SK-MEL-5 (cell line): ENCODE results near the gene LGALS4. TPM values are rescaled to one million over a fixed set of nuclear protein-coding genes. Genes with fewer than 3 reads are reported as not detected.

Experiments
- DNase-seq: peaks from one replicate; pipeline ENCODE4 v3.0.0-alpha.2; 2016; ENCODE audit warnings: low read depth, low spot score
- in situ Hi-C: cut with HindIII; loops from 2 replicates; pipeline ENCODE4 v1.10.0; 2016; ENCODE audit warnings: low sequenced_read_pairs, high pct_unique_total_duplicates, low pct_unique_long_range_greater_than_20kb
- total RNA-seq: library from RNA; depleted of rRNA; stranded (reverse); fragments of >200 nt; shearing (Covaris generic); gene quantifications from 2 replicates; pipeline ENCODE4 v1.2.3, GENCODE V29; 2014

Gene LGALS4
- total RNA-seq, 1 experiment from 2014 or later, result not detected

DNA sequence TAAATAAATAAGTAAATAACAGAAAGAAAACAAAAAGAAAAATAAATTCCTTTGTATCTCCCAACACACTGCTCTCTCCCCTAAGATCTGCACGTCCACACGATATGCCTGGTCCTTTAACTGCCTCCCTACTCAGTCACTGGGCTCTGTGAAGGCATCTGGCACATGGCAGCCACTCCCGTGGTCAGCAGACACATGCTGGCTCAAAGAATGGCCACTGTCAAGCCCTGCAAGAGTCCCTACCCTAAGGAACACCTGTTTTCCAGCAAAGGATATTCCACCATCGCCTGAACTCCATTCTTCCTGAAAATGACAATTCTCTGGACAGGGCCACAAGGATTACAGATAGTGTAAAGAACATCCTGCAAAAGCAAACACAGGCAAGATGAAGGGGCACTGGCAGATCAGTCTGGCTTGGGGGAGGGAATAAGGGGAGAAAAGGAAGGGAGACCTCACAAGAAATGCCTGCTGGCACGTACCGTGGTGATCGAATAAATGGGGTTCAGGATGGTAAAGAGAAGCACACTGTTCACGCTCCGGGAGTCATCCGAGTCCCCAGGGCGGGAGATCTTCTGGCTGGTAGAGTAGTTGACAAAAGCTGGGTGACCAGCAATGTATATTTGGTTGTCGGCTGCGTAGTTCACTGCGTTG, 32.8 kb upstream of the LGALS4 start:
- in situ Hi-C loops, result no loop called here

DNA sequence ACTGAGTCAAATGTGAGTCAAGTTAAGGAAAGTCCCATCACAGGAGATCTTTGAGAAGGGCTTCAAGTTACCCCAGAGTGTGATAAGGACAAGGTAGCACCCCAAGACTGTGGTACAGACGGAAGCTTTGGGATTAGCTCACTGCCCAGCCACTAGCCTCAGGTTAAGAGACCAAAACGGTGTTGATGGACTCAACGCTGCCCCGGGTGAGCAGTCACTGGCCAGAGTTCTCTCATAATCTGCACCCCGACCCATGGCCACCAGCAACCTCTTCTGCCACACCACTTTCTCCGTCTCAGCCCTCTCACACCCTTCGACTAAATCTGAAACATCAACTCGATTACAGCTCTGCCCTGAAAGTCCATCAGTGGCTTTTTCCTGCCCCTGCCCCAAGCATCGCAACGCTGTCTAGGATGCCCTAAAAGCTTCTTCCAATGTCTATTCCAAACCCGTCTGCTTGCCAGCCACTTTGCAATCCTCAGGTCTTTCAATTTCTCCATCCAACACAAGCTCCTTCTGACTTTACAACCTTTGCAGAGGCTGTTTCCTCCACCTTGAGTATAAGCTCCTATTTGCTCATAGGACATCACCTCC, 31.4 kb upstream of the LGALS4 start:
- in situ Hi-C loops, result no loop called here
- no peak for DNase-seq

More for the DNA sequence above, 32.8 kb upstream of the LGALS4 start:
- no peak for DNase-seq

GRCh38 chr19:38843175-38843758, 30.5 kb upstream of the LGALS4 start:
- DNase-seq, result no peak
- in situ Hi-C loops, result no loop called here

GRCh38 chr19:38842439-38843174, 29.9 kb upstream of the LGALS4 start:
- in situ Hi-C loops, result no loop called here
- DNase-seq, result no peak

- no peak for DNase-seq
- in situ Hi-C loops, result no loop called here
Measured at GRCh38 chr19:38841787-38842438, 29.2 kb upstream of the LGALS4 start.

- DNase-seq, result no peak
- in situ Hi-C loops, result no loop called here
Measured at GRCh38 chr19:38841180-38841766, 28.5 kb upstream of the LGALS4 start.

- no peak for DNase-seq
- in situ Hi-C loops, result no loop called here
Measured at GRCh38 chr19:38840583-38840968, 27.8 kb upstream of the LGALS4 start.

- in situ Hi-C loops, result no loop called here
- no peak for DNase-seq
Measured at GRCh38 chr19:38839816-38840582, 27.3 kb upstream of the LGALS4 start.

- in situ Hi-C loops, result no loop called here
- DNase-seq, result no peak
Measured at GRCh38 chr19:38838986-38839761, 26.4 kb upstream of the LGALS4 start.

DNA sequence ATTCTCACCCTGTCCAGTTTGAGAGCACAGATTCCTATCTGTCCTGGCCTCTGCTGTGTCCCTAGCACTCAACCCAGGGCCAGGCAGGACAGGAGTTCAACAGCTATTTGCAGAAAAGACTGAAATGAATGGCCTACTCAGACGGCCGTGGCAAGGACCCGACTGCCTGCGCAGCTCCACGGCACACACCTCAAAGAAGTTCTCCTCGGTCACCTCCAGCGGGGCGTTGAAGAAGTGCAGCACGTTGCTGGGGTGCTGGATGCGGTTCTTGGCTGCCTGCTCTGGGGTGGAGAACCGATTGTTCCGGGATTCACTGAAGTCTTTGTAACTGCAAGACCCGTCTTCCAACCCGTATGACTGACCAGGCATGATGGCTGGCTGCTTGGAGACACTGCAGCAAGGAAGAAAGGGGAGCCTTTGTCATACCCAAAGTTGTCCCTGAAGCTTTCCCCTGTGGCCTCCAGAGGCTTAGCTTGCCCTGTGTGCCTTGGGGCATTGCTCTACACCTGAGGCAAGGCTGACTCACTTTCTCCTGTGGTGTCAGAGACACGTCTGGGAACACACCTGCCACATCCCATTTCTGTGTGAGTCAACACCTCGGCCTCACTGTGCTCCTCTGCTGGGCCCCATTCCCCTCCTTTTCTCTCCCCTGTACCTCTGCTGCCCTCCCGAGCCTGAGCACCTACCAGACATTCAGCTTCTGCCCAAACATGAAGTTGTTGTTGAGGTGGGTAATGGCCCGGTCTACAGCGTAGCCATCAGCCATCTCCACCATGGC, 25.7 kb upstream of the LGALS4 start:
- no peak for DNase-seq
- in situ Hi-C loops, result no loop called here

- DNase-seq, result no peak
- in situ Hi-C loops, result no loop called here
Measured at GRCh38 chr19:38837656-38838121, 24.9 kb upstream of the LGALS4 start.

- in situ Hi-C loops, result no loop called here
- no peak for DNase-seq
Measured at GRCh38 chr19:38836983-38837626, 24.4 kb upstream of the LGALS4 start.

GRCh38 chr19:38836159-38836982, 23.6 kb upstream of the LGALS4 start:
- in situ Hi-C loops, result no loop called here

DNA sequence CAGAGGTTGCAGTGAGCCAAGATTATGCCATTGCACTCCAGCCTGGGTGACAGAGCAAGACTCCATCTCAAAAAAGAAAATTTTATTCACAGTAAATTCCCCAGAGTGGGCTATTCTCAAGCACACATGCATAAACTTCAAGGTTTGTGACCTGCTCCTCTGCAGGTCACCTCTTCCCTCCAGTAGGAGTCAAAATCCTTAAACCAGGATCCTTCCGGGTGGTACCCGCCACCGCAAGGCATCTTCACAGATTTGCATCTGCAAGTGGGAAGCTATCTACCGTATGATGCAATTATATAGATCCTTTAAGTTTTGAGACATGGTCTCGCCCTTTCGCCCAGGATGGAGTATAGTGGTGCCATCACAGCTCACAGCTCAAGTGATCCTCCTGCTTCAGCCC, 21.8 kb upstream of the LGALS4 start:
- in situ Hi-C loops, result no loop called here
- no peak for DNase-seq

More at GRCh38 chr19:38836159-38836982, 23.6 kb upstream of the LGALS4 start:
- DNase-seq, result no peak
